Liver (tissue), 9 donors: ENCODE results near the gene SOX10. TPM values are rescaled to one million over a fixed set of nuclear protein-coding genes. Genes with fewer than 3 reads are reported as not detected.

Experiments used
- DNase-seq: peaks from one replicate; pipeline ENCODE4 v3.0.0-alpha.2; 2017; ENCODE audit warnings: low spot score
- H3K27ac ChIP-seq, 2 donors: one replicate each; pipeline ENCODE4 v1.7.0; 2013; ENCODE audit warnings: inconsistent platforms in 2 of 2, low read length in 2 of 2, control low read depth in 1 of 2, low read depth in 1 of 2, mild to moderate bottlenecking in 1 of 2
- H3K27me3 ChIP-seq, 4 donors: one replicate each; pipeline versions ENCODE4 v1.6.1 to v1.7.0; 2013; ENCODE audit warnings: low read length in 3 of 4, inconsistent platforms in 1 of 4, mild to moderate bottlenecking in 1 of 4, moderate library complexity in 1 of 4; ENCODE audit not compliant: control insufficient read depth in 4 of 4, insufficient read depth in 4 of 4
- H3K36me3 ChIP-seq, 4 donors: one replicate each; pipeline versions ENCODE4 v1.6.1 to v1.7.0; 2013; ENCODE audit warnings: low read length in 3 of 4, mild to moderate bottlenecking in 3 of 4, low read depth in 1 of 4, moderate library complexity in 1 of 4; ENCODE audit not compliant: control insufficient read depth in 4 of 4, insufficient read depth in 3 of 4
- H3K4me1 ChIP-seq, 4 donors: one replicate each; pipeline versions ENCODE4 v1.6.1 to v1.7.0; 2013; ENCODE audit warnings: low read length in 3 of 4, mild to moderate bottlenecking in 3 of 4, moderate library complexity in 1 of 4; ENCODE audit not compliant: control insufficient read depth in 4 of 4, insufficient read depth in 4 of 4
- H3K4me3 ChIP-seq, 3 donors: one replicate each; pipeline versions ENCODE4 v1.6.1 to v1.7.0; 2013; ENCODE audit warnings: low read length in 3 of 3, control low read depth in 1 of 3, low read depth in 1 of 3, mild to moderate bottlenecking in 1 of 3
- H3K9ac ChIP-seq, 2 donors: one replicate each; pipeline ENCODE4 v1.7.0; 2013; ENCODE audit warnings: low read length in 2 of 2, mild to moderate bottlenecking in 2 of 2, moderate library complexity in 2 of 2, control low read depth in 1 of 2, low read depth in 1 of 2
- H3K9me3 ChIP-seq, 4 donors: one replicate each; pipeline versions ENCODE4 v1.6.1 to v1.7.0; 2013; ENCODE audit warnings: low read length in 3 of 4; ENCODE audit not compliant: control insufficient read depth in 4 of 4
- ATF3 ChIP-seq: IDR thresholded peaks from 2 replicates; pipeline ENCODE4 v1.6.1; 2016; ENCODE audit warnings: antibody characterized with exemption
- CTCF ChIP-seq: fragments of 150-350 bp; IDR thresholded peaks from 2 replicates; pipeline ENCODE4 v1.5.1; 2017; ENCODE audit warnings: improper control_type of control experiment, low read depth, low read length; ENCODE audit not compliant: missing input control
- EGR1 ChIP-seq, 2 donors: IDR thresholded peaks; 2 replicates each; pipeline ENCODE4 v1.6.1; 2016 to 2018; ENCODE audit warnings: antibody characterized with exemption in 2 of 2, low read depth in 2 of 2
- GABPA ChIP-seq, 2 donors: IDR thresholded peaks in 1 of 2; conservative IDR thresholded peaks in 1 of 2; 2 replicates each; pipeline ENCODE4 v1.6.1; 2016; ENCODE audit warnings: antibody characterized with exemption in 2 of 2, mild to moderate bottlenecking in 1 of 2, moderate library complexity in 1 of 2
- JUND ChIP-seq, 2 donors: IDR thresholded peaks; 2 replicates each; pipeline ENCODE4 v1.6.1; 2016; ENCODE audit warnings: antibody characterized with exemption in 2 of 2
- SP1 ChIP-seq: IDR thresholded peaks from 2 replicates; pipeline ENCODE4 v1.6.1; 2018; ENCODE audit warnings: antibody characterized with exemption, mild to moderate bottlenecking
- TAF1 ChIP-seq: conservative IDR thresholded peaks from 2 replicates; pipeline ENCODE4 v1.6.1; 2016; ENCODE audit warnings: antibody characterized with exemption, mild to moderate bottlenecking
- YY1 ChIP-seq: IDR thresholded peaks from 2 replicates; pipeline ENCODE4 v1.6.1; 2016; ENCODE audit warnings: antibody characterized with exemption, mild to moderate bottlenecking
- ZBTB33 ChIP-seq: IDR thresholded peaks from 2 replicates; pipeline ENCODE4 v1.6.1; 2016; ENCODE audit warnings: antibody characterized with exemption
- WGBS: extraction: QIAGEN DNeasy Blood & Tissue Kit; methylation state at CpG from one replicate; pipeline ENCODE4 v1.1.7; 2013; 5-methylcytosine and 5-hydroxymethylcytosine counted together
- polyA plus RNA-seq, 2 donors: library from polyadenylated mRNA; stranded (reverse) in 1 of 2; unstranded in 1 of 2; fragments of 200-250 nt in 1 of 2; fragments of >200 nt in 1 of 2; fragmentation: Nextera tagmentation in 1 of 2; extraction: Ambion mirVana in 1 of 2; gene quantifications; one replicate each; pipeline versions ENCODE4 v1.2.1 to v1.2.3, GENCODE V29; 2013 to 2015
- total RNA-seq, 2 donors: library from RNA; depleted of rRNA; stranded (reverse); fragments of >200 nt; gene quantifications; one replicate each; pipeline ENCODE4 v1.2.3, GENCODE V29; 2014
- donor health status: healthy.
- donor health status: healthy.
- donor health status: healthy.
- donor health status: healthy.
- donor health status: healthy.

SOX10 gene
- total and polyA plus RNA-seq, 4 donors: 0.05 to 0.29 (median 0.07) TPM

GRCh38 chr22:38016182-38017151 lies 32.1 kb upstream of the SOX10 start:
- no peak for TF ChIP-seq JUND (IDR thresholded peaks at IDR 0.05)
- TF ChIP-seq EGR1 (IDR thresholded peaks at IDR 0.05; ENCODE audit: low read depth in 2 of 2): no peak
- no peak for TF ChIP-seq CTCF
- TF ChIP-seq TAF1: no peak
- no peak for TF ChIP-seq GABPA (IDR thresholded peaks at IDR 0.05 in 1 of 2, conservative IDR thresholded peaks at IDR 0.05 in 1 of 2)
- no peaks in the 10 kb centered on the region for H3K27me3 ChIP-seq
- no peaks in the 10 kb centered on the region for H3K36me3 ChIP-seq
- no peak overlapping the region for H3K9ac ChIP-seq
- peaks cover 0 to 6% (median 0%) of the 10 kb centered on the region in 4 donors for H3K4me1 ChIP-seq
- WGBS: 66% methylated on average over 33 of the region's 33 CpGs
- no peaks in the 10 kb centered on the region for H3K9me3 ChIP-seq
- DNase-seq: no peak
- H3K27ac ChIP-seq: peak overlapping the region; percentile 14 to 31
- H3K4me3 ChIP-seq: no peak overlapping the region

- Histone ChIP-seq H3K9ac (no peak overlapping the region), H3K9me3 (no peaks in the 10 kb centered on the region), H3K27me3 (no peaks in the 10 kb centered on the region), H3K27ac (no peak overlapping the region), H3K36me3 (no peaks in the 10 kb centered on the region), H3K4me3 (no peak overlapping the region), H3K4me1 (peaks cover 0 to 6% (median 0%) of the 10 kb centered on the region in 4 donors)
- DNase-seq: no peak
- TF ChIP-seq ATF3 (no peak), SP1 (no peak), EGR1 (IDR thresholded peaks at IDR 0.05; ENCODE audit: low read depth in 2 of 2) (no peak), JUND (IDR thresholded peaks at IDR 0.05) (no peak)
- WGBS: 97% methylated on average over 1 of the region's 1 CpG
These were observed 29.7 kb upstream of the SOX10 start for GRCh38 chr22:38014083-38014482.

- DNase-seq: no peak
- 73% methylated on average over 7 of the region's 7 CpGs for WGBS
- TF ChIP-seq YY1 (no peak), ATF3 (no peak), ZBTB33 (no peak)
- Histone ChIP-seq H3K4me1 (peaks cover 0 to 6% (median 0%) of the 10 kb centered on the region in 4 donors), H3K9ac (no peak overlapping the region), H3K9me3 (no peaks in the 10 kb centered on the region), H3K36me3 (no peaks in the 10 kb centered on the region), H3K4me3 (no peak overlapping the region), H3K27ac (no peak overlapping the region), H3K27me3 (no peaks in the 10 kb centered on the region)
These were observed 28.3 kb upstream of the SOX10 start for GRCh38 chr22:38012604-38013072.
